NCI-H2227 (cell line): ENCODE data around the gene LCN15.
"Not testable (repeated sequence)": the region's sequence is repeated elsewhere in the genome, so short reads cannot be mapped to it uniquely, and the experiment has no call there.

Experiments
- DNase-seq: peaks from one replicate; lab custom pipeline; 2025; ENCODE audit not compliant: unreplicated experiment; lab: John Stamatoyannopoulos, UW

The LCN15 gene

DNA sequence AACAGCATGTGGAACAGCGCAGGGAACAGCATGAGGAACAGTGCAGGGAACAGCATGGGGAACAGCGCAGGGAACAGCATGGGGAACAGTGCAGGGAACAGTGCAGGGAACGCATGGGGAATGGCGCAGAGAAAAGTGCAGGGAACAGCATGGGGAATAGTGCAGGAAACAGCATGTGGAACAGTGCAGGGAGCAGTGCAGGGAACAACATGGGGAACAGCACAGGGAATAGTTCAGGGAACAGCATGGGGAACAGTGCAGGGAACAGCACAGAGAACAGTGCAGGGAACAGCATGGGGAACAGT lies 8.2 kb downstream of the LCN15 start:
- DNase-seq: no peak

DNA sequence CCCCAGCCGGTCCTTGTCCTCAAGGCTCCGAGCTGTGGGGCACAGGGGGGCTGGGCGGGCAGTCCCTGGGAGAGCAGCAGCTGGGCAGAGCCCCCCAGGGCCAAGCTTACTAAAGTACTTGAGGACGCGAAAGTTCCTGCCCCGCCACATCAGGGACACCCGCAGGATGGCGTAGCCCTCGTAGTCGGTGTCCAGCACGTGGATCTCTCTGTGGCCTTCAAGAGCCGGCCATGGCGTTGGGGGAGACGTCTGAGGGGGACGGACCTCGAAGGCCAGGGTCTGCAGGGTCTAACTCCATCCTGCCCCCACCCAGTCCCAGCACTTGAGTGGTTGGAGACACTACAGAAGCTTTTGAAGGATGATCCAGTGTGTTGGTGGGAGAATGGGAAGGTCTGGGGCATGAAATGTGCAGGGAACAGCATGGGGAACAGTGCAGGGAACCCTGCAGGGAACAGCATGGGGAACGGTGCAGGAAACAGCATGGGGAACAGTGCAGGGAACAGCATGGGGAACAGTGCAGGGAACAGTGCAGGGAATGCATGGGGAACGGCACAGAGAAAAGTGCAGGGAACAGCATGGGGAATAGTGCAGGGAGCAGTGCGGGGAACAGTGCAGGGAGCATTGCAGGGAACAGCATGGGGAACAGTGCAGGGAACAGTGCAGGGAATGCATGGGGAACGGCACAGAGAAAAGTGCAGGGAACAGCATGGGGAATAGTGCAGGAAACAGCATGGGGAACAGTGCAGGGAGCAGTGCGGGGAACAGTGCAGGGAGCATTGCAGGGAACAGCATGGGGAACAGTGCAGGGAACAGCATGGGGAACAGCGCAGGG lies 8.8 kb downstream of the LCN15 start:
- not testable (repeated sequence) for DNase-seq

DNA sequence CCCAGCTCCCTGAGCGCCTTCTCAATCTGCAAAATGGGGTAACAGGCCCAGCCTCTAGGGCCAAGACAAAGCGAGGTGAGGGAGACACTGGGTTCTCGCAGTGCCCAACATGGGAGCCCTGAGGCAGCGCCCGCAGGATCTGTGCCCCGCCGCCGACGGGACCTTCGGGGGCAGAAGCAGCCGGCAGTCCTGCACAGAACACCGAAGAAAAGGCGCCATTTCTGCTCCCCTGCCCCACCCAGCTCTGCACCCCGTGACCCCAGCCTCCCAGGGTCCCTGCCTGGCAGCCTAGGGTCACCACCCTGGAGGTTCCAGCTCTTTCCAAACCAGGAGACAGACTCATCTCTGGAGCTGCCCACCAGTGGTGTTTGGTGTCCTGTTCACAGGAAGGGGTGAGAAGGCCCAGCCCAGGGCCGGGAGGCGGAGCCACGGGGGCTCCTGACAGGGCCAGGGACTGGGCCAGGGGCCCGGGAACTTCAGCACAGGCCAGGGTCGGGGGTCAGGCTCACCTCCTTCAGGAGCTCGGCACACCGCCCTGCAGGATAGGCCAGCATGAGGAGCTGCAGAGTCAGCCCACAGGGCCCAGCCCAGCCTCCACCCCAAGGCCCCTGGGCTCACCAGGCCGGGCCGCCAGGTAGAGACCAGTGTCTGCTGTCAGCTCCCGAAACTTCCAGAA lies 9.6 kb downstream of the LCN15 start:
- DNase-seq: no peak

DNA sequence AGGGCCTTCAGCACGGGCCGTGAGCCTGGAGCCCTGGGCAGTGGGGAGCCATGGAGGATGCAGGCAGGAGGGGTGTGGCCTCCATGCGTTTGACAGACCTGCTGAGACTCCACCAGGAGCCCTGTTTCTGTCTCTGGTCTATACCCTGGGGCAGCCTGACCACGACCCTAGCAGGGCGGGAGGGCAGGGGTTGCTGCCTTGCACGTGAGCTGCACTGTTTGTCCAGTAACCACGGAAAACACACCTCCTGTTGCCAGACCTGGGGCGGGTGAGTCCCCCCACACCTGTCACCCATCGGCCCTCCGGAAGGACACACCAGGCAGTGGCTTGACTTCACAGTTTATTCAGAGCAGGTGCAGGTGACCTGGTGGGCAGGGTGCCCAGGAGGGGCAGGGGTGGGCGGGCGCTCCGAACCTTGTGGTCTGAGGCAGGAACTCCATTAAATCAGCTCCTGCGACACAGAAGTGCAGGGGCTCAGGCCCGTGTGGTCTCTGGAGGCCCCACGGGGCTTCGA lies 10.2 kb downstream of the LCN15 start:
- DNase-seq: no peak

DNA sequence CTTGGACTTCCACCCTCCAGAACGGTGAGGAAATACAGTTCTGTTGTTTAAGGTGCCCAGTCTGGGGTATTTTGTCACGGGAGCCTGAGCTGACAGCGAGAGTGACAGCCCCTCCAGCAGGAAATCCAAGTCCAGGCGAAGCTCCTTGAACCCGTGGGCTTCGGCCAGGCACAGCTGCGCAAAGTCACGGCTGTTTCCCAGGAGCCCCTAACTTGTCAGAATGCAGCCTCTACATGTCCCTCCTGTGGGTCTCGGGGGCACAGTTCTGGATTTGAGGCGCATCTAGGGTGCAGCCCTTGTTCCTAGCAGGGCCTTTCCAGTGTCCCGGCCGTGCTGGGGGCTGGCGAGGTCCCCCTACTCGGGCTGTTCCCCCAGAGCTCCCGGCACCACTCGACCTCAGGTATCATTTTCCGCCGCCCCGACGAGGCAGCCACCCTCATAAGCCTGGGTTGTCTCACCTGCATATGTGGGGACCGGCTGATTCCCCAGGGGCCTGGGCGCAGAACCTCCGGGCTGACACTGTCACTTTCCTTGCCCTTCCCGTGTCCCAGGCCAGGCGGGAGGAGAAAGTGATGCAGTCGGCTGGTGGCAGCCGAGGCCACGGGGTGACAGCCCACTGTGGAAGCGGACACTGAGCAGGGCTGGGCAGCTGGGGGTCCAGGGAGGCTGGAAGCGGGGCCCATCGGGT lies 10.8 kb downstream of the LCN15 start:
- DNase-seq: no peak

DNA sequence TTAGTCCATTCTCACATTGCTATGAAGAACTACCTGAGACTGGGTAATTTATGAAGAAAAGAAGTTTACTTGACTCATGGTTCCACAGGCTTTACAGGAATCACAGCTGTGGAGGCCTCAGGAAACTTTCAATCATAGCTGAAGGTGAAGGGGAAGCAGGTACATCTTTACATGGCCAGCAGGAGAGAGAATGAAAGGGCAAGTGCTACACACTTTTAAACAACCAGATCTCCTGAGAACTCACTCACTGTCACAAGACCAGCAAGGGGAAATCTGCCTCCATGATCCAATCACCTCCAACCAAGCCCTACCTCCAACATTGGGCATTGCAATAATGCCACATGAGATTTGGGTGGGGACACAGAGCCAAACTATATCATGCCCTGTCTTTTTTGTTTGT lies 12.5 kb downstream of the LCN15 start:
- DNase-seq: no peak

DNA sequence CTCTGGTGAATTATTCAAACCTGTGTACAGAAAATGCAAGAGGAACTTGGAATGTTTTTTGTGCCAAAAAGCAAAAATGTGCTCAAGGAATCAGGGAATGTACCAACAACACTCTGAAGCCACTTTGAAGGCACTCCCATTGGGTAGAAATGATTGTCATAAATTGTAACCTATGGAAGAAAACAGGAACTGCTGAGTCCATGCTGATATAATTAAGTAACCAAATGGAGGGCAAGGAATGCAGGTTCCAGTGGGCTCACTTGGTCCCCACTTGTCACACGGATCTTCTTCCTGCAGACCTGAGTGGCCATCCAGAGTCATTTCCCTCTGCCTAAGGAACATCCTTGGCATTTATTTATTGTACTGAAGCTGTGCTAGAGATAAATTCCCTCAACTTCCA lies 13.1 kb downstream of the LCN15 start:
- DNase-seq: no peak

DNA sequence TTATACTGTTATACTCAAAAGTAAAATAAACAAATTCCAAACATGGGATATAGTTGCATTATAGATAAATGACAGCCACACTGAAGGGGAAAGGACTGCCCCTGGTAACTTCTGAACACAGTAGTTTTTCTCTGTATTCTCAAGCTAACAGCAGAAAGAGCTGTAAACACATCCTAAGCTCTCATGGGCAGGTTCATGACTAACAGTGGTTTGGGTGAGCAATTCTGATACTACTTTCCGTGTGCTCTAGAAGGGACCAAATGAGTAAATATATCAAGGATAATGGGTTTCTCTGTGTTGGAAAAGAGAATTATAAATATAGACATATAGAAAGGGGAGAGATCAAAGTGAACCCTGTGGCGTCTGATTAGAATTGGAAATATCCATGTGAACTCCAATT lies 13.8 kb downstream of the LCN15 start:
- no peak for DNase-seq

DNA sequence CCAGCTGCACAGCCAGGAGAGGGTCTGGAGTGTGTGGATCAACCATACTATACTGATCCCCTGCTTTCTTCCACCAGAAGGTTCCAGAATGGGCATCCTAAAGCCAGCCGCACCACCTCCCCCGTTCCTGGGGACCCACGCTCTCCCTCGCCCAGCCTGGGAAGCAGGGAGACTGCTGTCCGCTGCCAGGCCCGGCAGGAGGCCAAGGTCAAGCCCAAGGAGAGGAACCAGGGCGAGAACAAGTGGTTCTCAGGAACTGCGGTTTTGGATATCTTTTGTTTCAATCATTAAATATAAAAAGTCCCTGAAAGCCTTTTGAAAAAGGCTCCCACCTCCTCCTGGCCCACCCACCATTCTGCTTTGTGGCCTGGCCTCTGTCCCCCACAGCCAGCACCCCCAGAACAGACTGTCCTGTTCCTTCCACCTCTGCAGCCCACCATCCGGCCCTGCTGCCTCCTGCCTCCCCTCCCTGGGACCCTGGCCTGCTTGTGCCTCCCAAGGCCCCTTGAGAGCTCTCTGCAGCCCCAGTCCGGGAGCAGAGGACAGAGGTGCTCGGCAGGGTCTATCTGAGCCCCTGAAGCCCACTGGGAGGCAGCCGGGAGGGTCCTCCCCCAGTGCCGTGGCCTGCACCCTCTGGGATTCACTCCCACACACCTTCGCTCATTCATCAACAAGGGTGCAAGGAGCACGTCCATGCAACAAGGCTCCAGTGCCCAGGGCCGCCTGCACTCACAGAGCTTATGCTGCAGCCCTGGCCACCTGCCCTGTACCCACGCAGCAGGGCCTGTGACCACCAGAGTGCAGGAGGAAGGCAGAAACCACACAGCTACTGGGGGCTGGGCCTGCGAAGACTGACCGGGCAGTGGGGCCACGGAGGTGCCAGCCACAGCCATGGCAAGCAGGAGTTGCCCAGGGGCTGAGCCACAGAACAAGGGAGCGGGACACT lies 15.4 kb downstream of the LCN15 start:
- no peak for DNase-seq

DNA sequence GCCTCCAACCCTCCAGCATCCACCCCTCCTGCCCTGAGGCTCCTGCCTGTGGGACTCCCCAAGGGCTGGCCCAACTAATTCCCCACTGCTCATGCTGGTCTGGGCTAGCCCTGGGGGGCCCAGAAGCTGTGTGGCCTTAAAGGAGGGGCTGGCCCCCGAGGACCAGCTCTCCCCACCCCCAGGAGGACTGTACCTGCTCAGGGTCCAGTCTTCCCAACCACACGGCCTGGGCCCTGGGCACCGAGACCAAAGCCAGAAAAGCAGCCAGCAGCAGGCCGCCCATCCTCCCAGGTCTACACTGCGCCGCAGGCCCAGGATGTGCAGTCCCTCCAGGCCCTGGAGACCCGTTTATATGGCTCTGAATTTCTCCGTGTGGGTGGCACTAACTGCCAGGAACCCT lies 16.1 kb downstream of the LCN15 start, which contains the start of gene LCN6:
LCN6 (minus strand) TSS at position 325 of the 400 bp plus-strand sequence; CDS start at position 283, 42 bp downstream.
- no peak for DNase-seq

DNA sequence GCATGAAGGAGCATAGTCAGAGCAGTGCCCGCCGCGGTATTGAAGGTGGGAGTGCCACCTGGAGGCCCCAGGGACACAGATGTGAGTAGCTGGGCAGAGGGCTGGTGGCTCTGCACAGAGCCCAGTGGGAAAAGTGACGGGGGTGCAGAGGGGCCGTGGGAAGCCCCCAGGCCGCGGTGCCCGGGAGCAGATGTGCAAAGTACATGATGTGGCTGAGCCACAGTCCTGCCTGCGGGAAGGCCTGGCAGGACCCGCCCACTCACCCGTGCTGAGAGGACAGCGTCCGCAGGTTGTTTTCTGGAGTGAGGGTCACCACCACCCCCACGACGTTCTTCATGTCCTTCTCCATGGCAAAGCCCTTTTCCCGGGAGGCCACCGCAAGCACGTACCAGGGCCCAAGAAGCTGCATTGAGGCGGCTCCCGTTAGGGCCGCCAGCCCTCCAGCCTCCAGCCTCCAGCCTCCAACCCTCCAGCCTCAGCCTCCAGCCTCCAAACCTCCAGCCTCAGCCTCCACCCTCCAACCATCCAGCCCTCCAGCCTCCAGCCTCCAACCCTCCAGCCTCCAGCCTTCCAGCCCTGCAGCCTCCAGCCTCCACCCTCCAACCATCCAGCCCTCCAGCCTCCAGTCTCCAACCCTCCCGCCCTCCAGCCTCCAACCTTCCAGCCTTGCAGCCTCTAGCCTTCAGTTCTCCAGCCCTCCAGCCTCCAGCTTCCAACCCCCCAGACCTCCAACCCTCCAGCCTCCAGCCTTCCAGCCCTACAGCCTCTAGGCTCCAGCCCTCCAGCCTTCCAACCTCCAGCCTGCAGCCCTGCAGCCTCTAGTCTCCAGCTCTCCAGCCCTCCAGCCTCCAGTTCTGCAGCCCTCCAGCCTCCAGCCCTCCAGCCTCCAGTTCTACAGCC lies 16.9 kb downstream of the LCN15 start:
- DNase-seq: no peak

DNA sequence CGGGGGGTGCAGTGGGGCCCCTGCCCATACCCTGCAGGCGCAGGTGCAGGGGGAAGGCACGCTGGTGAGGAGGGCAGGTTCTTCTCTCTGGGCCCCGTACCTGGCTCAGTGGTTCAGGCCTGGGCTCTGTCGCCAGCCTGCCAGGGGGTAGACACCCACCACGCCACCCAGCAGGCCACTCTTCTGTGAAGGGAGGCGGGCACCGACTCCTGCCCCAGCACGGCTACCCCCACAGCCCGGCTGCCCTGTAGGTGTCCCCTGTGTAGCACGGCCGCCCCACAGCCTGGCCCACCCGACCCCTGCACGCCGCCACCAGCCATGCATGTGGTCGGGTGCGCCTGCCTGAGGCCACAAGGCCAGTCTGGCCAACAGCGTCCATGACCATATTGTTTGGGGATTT lies 17.7 kb downstream of the LCN15 start:
- DNase-seq: no peak

DNA sequence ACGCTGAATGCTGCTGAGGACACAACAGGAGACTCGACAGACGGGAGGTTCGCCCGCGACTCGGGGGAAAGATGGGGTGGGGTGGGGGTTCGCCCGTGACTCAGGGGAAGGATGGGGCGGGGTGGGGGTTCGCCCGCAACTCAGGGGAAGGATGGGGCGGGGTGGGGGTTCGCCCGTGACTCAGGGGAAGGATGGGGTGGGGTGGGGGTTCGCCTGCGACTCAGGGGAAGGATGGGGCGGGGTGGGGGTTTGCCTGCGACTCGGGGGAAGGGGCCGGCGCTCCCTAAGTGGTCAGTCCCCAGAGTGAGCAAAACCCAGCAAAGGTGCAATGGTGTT lies 18.2 kb downstream of the LCN15 start:
- no peak for DNase-seq

DNA sequence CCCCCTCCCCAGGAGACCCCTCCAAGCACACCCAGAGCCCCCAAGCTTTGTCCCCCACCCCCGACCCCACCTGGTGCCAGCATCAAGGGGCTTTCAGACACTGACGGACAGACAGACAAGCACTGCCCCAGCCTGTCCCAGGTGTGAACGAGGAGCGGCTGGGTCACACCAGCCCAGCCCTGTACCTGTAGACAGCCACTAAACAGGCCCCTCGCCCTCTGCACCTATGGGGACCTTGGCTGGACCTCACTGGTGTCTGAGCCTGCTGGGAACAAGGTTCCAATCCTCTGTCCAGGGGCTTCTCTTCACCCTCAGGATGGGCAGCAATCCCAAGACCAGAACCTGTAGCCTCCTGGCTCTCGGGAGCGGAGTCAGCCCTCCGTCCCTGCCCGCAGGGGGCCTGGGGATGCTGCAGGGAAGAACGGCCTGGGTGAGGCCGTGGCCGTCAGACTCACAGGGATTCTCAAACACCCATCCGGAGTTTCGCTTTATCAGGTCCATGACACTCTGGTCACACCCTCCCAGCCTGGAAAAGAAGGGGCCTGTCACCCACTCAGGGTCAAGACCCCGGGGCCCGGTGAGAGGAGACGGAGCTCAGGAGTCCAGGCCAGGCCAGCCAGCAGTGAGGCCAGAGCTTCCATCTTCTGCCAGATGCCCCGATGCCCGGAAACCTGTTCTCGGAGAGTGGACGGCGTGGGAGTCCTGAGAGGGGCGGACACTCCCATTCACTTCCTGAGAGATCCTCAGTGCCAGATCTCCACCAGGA lies 18.7 kb downstream of the LCN15 start:
- no peak for DNase-seq

DNA sequence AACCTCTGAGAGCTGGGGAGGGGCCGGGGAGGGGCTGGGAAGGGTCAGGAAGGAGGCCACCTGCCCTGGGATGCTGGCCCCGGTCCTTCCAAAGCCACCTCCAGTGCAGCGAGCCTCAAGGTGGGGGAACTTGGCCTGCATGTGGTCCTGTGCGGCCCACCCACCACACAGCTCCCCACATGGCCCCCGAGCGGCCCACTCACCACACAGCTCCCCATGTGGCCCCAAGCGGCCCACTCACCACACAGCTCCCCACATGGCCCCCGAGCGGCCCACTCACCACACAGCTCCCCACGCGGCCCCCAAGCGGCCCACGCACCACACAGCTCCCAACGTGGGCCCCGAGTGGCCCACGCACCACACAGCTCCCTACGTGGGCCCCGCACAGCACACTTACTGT lies 19.5 kb downstream of the LCN15 start:
- DNase-seq: no peak

DNA sequence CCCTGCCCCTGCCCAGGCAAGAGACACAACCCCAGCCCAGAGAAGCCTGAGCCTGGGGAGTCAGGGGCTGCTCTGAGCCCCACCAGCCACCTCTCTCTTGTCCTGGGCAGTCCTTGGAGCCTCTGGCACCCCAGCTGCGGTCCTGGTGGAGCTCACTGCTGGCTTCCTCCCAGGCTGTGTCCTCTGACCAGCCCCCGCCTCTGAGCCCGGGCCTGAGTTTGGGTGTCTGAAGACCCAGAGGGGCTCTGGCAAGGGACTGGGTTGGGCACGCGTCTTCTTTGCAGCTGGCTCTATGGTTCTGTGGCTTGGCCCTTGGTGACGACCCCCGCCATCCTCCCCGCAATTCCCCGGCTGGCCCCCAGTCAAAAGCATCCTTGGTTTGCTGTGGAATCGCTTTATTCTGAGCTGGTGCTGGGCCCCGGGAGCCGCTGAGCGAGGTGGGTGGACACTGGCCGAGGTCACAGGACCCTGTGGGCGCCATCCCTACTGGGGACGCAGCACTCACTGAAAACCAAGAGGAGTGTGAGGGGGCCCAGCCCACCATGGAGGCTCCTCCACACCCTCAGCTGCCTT lies 20.6 kb downstream of the LCN15 start:
- DNase-seq: no peak

DNA sequence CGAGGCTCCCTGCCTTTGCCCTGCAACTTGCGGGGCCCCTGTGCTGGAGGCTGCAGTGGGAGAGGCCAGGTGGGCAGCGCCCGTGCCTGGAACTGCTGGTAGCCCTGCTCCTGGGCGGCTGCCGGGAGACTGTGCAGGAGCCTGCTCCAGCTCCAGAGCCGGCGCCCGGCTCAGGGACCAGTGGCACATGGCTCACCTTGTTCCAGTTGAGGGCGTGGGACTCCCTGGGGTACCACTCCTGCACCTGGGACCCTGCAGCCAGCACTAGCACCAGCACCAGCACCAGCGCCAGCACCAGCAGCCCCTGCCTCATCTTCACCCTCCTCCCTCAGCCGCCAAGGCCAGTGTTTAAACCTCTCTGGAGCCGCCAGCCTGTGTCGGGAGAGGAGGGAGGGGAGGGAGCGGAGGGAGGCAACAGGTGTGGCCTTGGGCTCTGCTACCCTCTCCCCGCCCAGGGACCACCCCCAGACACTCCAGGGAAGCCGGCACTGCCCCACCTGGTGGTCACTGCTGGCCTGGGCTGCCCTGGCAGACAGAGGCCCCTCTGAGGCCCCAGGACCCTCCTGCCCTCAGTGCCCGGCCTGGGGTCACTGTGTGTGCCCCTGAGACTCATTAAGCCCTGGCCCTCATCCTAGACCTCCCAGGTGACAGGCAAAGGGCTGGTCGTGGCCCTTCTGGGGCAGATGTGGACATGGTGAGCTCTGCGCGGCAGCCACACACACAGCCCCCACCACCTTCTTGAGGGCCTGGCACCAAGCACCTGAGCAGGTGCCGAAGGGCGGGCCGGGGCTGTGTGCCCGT lies 21.5 kb downstream of the LCN15 start, which contains the start of gene LCN10:
LCN10 (minus strand) TSS at position 350 of the 801 bp plus-strand sequence; CDS start at position 313, 37 bp downstream.
- peak; percentile 16 for DNase-seq
